T47D (cell line): ENCODE measurements around the gene PABPN1.

Experiments
- DNase-seq, 2 experiments: peaks; one replicate each; pipeline versions ENCODE4 v3.0.0 to v3.0.0-alpha.2; 2011 to 2012; ENCODE audit warnings: low read depth in 1 of 2, low spot score in 1 of 2
- JUND ChIP-seq: IDR thresholded peaks from 2 replicates; pipeline ENCODE4 v1.6.1; 2012; ENCODE audit warnings: low read depth
- in situ Hi-C: cut with HindIII; loops from 2 replicates; pipeline ENCODE4 v1.10.0; 2016; ENCODE audit warnings: low sequenced_read_pairs, low pct_unique_long_range_greater_than_20kb

PABPN1 gene

GRCh38 chr14:23360496-23360895 lies 39.2 kb downstream of the PABPN1 start:
- TF ChIP-seq JUND = no peak
- no peak for DNase-seq
- in situ Hi-C loops = no loop called here

DNA sequence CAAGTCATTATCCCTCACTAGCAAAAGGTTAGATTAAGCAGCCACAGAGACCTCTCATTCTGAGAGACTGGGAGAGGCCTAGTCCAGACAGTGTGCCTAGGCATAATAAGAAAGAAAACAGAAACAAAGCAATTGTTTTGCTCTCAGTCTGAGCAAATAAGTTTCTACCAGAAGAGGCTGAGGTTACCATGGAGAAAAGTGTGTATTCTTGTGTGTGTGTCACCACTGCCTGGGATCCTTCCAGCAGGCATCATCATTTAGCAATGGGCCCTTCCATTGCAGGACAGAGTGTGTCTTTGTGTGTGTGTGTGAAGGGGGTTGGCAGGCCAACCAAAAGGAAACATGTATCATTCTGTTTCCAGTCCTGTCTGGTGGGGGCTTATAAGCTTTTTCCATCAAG lies 40.1 kb downstream of the PABPN1 start:
- in situ Hi-C loops = no loop called here
- TF ChIP-seq JUND = no peak
- DNase-seq = no peak

DNA sequence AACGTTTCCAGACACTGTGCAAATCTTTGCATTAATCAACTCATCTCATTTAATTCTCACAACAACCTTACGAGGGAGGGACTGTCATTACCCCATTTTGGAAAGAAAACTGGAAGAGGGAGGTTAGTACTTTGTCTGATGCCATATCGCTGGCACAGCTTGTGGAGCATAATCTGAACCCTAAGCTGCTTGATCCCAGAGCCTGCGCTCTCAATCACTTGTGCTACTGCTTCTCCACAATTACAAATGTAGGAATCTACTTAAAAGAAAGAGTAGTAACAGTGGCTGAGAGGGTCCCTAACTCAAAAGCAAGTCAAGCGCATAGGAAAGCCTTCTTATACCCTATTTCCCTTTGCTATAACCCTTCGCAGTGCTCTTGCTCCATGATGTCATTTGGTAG lies 40.5 kb downstream of the PABPN1 start:
- TF ChIP-seq JUND = no peak
- in situ Hi-C loops = no loop called here
- DNase-seq = no peak

- no peak for TF ChIP-seq JUND
- no peak for DNase-seq
- in situ Hi-C loops = no loop called here
Observed at GRCh38 chr14:23362200-23362599, 40.9 kb downstream of the PABPN1 start.

DNA sequence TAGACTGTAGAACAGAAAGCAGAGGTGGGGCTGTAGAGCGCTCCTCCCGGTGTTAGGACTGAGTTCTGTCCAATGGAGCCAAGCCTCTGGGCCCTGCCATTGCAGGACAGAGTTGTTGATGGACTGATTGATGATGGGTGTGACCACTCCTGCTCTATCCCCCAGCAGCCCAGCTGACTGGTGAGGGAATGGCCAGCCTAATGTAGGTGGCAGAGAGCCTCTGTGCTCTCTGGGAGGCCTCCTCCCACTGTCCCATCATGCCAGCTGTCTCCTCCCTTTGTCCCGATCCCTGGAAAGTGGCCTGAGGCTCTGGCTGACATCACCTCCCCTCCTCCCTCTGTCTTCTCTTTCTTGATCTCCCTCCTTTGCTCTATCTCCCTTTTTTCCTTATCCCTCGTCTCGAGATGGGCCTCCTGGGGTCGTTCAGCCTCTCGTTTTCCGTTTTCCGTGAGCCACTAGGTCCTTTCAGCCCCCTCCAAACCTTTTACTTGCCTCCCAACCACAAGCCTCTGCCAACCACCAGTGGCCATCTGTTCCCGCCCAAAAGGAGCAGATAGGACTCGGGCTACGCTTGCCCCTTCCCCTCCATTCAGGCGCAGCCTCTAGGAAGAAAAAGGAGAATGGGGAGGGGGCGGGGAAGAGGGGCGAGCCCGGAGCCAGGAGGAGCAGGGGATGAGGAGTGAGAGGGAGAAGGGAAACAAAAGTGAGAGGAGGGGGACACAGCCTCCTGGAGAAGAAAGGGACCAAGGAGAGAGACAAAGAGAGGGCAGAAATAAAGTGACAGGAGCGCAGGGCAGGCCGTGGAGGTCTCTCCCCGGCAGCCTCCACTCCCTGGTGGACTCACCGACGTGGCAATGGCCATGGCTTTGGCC lies 43.1 kb downstream of the PABPN1 start:
- peak; percentile 69 to 77 for DNase-seq
- in situ Hi-C loops = no loop called here
- TF ChIP-seq JUND = no peak

DNA sequence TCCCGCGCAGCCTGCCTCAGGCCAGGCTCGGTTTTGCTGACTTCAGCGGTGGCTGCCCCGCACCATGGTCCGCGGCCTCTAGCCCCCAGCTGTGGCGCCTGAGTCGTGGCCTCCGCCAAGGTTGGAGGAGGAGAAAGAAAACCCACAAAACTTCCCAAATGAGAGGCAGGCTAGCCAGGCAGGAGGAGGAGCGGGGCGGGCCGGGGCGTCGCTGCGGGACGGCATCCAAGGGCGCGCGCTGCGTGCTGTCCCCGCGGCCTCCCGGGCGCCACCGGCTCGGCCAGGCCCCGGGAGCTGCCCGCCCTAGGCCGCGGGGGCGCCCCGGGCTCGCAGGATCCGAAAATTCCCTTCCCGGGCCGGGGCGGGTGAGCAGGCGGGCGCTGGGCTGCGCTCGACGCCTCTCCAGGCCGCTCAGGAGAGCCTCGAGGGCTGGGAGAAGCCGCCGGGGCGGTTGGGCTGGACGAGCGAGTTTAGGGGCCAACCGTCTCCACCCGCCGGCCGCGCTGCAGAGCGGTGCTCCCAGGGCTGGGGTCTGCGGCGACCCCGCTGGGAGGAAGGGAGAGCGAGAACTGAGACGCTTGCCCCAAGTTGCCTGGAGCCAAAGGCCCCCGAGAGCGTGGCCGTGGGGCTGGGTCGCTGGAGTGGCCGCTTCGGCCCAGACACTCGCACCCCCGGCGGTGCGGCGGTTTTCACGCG lies 43.9 kb downstream of the PABPN1 start, which contains the start of gene EFS:
EFS (minus strand) TSS at position 137 of the 696 bp plus-strand sequence. CDS start 147 bp downstream, outside the sequence.
- peak; percentile 81 to 83 for DNase-seq
- TF ChIP-seq JUND = no peak
- in situ Hi-C loops = no loop called here

- DNase-seq = no peak
- in situ Hi-C loops = no loop called here
- no peak for TF ChIP-seq JUND
Observed at GRCh38 chr14:23365732-23366425, 44.6 kb downstream of the PABPN1 start.

- TF ChIP-seq JUND = no peak
- in situ Hi-C loops = no loop called here
- no peak for DNase-seq
Observed at GRCh38 chr14:23366426-23366921, 45.2 kb downstream of the PABPN1 start.

- in situ Hi-C loops = no loop called here
- TF ChIP-seq JUND = no peak
- no peak for DNase-seq
Observed at GRCh38 chr14:23370221-23370620, 49.0 kb downstream of the PABPN1 start.

DNA sequence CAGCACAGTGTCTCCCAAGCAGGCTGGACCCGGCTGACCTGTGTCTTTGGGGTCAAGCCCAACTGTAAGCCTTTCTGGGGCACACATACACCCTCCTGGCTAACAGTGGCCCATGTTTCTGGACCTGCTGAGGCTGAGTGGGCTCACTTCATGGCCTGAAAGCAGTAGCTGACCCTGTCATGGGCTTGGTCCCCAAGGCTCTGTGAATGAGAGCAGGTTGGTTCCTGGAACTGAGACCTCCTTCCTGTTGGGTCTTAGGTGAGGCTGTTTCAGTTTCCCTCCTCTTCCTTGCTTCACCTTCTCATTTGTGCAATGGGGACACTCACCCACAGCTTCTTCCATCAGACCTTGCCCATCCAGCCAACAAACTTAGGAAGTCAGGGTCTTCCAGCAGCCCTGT lies 50.6 kb downstream of the PABPN1 start:
- in situ Hi-C loops = no loop called here
- no peak for DNase-seq
- no peak for TF ChIP-seq JUND

GRCh38 chr14:23372509-23372908 lies 51.3 kb downstream of the PABPN1 start, which contains the start of gene IL25:
IL25 (plus strand) TSS chr14:23372809.
- no peak for TF ChIP-seq JUND
- in situ Hi-C loops = no loop called here

DNA sequence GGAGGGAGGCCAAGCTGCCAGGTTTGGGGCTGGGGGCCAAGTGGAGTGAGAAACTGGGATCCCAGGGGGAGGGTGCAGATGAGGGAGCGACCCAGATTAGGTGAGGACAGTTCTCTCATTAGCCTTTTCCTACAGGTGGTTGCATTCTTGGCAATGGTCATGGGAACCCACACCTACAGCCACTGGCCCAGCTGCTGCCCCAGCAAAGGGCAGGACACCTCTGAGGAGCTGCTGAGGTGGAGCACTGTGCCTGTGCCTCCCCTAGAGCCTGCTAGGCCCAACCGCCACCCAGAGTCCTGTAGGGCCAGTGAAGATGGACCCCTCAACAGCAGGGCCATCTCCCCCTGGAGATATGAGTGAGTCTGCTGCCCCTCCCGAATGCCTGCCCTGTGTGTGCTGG lies 51.8 kb downstream of the PABPN1 start:
- TF ChIP-seq JUND = no peak
- DNase-seq = no peak
- in situ Hi-C loops = no loop called here

More at GRCh38 chr14:23372509-23372908, 51.3 kb downstream of the PABPN1 start, which contains the start of gene IL25:
- DNase-seq = no peak
